NCI-H1436 treated with DMSO at 0.1 percent for 48 hours (cell line): ENCODE results near the gene SGPL1.

Experiments used
- DNase-seq: peaks from one replicate; lab custom pipeline; 2025; lab: John Stamatoyannopoulos, UW

Gene SGPL1

DNA sequence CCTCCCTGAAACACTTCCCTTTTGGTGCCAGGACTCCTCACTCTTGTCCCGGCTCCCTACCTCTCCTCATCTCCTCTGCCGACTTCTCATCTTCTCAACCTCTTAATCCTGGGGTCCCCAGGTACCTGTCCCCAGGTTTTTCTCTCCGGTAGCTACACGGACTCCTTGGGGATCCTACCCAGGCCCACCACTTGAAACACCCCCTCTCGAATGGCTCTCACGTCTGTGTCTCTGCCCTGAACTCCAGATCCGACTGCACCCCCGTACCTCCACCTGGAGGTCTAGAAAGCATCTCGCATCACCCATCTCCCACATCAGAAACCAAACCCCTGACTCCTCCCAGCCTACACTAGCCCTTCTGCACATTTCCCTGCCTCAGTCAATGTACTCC is 35.4 kb upstream of the SGPL1 start:
- no peak for DNase-seq

DNA sequence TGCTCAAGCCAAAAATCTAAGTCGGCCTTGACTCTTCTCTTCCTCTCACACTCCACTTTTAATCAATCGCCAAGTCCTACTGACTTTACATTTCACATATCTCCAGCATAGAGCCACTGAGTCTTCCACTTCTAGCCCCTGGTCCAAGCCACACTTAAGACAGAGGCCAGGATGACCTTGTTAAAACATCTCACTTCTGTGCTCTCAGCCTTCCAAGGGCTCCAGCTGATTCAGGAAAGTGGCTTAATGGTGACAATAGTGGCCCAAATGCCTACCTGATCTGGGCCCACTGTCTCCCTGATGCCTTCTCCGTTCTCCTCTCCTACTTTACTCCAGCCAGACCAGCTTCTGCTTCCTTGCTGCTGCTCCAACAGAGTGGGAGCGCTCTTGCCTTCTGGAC is 35.0 kb upstream of the SGPL1 start:
- DNase-seq, result no peak

DNA sequence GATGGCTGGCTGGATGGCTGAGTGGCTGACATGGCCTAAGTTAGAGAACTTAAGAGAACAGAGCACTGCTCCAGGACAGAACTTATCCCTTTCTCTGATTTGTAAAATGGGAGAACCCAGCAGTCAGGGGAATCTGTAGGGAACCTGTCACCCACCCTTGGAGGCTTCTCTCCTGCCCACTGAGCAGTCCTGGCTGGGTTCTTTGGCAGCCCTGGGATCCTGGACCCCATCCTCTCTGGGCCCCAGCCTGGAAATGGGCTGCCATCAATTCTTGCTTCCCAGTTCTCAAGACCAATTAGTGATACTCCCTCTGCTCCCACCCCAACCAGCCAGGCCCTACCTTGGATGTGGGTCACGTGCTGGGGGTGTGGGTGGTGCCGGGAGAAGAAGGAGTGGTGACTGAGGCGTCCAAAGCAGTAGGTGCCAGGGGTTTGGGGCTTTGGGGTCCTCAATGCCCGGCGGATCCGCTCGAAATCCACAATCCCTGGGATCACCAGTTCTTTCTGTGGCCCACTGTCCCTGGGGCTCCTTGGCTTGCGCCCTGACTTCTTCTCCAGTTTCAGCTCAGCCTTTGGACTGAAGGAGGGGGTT is 34.2 kb upstream of the SGPL1 start:
- no peak for DNase-seq

DNA sequence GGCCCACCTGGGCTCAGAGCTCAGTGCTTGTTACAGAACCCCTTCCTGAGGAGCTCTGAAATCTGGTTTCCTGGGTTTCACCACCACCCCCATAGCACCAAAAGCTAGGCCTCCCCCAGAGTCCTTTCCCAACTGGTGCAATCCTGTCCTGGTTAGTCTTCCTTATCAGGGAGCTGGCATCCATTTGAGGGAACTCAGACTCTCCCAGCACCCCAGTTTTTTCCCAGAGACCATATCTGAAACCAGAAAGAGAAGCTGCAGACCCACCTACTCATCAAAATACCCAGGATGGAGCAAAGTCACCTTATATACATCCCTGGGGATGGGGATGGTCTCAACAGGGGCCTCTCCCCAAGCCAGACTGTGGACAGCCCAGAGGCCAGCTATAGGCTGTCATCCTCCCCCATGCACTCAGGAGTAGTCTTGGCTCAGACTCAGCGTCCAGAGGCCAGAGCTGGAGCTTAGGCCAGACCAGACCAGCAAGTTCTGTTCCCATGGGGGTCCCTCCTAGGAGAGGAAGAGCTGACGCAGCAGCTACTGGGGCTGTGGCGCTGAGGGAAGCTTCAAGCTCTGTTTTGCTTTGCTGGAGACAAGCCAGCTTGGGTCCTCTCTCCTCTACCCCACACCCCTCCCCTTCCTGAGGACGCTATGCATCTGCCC is 33.5 kb upstream of the SGPL1 start:
- DNase-seq, result no peak

DNA sequence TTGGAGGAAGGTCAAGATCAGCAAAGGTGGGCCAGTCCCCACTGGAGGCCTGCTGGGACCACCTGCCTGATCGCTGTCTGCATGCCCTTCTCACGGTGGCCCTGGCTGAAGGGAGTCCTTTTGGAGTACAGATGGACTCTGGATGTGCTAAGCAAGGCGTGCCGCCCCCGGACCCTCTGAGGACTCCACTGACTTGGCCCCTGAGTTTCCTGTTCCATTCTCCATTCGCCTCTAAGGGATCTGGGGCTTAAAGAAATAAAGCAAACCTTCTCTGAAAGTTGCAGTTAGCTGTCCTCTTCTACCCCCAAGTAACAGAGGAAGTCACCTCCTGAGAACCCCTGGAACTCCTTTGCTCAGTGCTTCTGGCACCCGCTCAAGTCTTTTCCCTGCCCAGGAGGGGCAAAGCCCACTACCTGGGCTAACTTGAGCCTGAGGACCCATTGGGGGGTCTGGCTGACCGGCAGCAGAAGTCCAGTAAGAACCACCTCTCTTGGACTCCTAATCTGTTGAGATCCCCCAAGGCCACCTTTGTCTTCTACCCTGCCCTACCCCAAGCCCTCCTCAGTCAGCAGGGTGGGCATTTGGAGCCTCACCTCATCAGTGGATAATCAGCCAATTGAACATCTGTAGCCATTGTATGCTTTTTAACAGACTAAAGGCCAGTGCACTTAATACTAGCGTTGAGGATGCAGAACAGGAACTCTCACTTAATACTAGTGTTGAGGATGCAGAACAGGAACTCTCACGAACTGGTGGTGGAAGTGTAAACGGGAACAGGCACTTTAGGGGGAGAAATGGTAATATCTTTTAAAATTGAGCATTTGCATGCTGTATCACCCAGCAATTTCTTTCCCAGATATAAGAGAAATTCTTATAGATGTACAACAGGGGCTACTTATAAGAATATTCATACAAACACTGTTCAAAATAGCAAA is 32.7 kb upstream of the SGPL1 start:
- no peak for DNase-seq

DNA sequence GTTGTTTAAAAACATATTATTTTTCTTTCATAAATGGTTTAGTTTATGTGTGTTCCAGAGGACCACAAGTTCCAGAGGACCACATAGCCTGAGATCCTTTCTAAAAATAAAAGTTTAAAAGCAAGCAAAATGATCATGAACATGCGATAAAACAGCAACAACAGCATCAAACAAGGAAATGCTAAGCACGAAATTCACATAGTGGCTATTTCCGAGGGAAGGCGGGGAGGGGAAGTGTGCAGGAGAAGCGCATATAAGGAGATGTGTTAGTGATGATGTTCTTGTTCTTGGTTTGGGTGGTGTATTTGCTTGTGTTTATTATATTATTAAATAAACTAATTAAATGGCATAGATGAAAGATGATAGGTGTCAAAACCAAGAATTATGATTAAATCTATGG is 31.7 kb upstream of the SGPL1 start:
- DNase-seq, result no peak

DNA sequence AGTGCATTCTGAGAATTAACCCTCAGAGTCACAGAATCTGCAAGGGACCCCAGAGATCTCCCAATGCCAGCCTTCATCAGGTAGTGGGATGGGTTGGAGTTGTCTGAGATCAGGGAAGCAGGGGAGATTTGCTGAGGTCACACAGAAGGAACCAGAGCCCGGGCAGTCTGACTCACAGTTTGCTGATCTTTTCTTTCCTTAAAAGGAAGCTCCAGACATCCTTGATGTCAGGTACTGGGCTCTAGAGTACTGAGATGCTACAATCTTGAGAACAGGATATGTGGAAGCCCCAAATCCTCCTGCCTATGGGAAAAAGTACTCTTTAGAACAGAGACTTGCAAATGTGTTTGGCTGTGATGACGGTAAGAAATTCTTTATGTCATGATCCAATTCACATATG is 31.3 kb upstream of the SGPL1 start:
- no peak for DNase-seq

DNA sequence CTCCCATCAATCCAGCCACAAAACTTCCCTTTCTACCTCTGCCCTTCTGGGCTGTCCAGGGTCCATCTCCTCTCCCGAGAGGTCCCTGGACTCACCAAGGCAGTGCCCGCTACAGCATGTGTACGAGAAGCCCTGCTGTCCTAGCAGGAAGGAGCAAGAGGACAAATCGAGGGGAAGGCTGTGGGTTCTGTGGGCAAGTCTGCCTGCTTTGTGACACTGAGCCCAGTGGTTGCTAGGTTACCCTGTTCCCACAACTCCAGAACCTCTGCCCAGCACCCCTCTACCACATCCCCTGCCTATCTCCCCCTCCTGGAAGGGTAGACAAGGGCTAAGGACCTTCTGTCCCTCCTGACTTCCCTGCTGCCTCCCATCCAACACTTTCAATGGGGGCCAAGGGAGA is 30.6 kb upstream of the SGPL1 start, which contains the start of gene TBATA:
Gene TBATA, minus strand, starts transcription at position 188 of the 400 bp plus-strand sequence. CDS start 1,998 bp downstream, outside the sequence.
- DNase-seq, result no peak

DNA sequence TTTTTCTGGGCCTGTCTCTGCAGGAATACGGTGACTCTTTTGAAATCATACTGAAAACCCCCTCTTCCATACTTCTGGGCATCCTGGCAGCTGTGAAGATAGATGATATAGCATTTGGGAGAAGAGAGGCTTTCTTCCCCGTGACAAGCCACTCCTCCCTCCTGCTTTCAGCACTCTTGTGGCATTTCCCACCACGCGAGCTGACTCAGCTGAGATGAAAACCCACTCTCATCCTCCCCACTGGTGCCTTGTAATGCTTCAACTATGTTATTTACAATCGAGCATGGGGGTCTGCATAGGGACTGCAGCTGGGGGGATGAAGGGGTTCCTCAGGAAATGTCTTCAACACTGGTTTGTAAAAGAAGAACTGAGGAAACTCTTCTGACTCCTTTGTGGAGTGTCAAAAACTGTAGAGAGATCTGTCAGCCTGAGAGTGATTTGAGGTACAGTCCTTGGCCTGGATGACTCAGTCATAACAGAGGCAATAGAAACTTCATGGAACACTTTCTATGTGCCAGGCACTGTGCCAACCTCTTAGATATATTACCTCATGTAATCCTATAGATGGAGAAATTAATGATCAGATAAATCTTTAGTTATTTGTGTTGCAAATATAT is 28.8 kb upstream of the SGPL1 start:
- no peak for DNase-seq

DNA sequence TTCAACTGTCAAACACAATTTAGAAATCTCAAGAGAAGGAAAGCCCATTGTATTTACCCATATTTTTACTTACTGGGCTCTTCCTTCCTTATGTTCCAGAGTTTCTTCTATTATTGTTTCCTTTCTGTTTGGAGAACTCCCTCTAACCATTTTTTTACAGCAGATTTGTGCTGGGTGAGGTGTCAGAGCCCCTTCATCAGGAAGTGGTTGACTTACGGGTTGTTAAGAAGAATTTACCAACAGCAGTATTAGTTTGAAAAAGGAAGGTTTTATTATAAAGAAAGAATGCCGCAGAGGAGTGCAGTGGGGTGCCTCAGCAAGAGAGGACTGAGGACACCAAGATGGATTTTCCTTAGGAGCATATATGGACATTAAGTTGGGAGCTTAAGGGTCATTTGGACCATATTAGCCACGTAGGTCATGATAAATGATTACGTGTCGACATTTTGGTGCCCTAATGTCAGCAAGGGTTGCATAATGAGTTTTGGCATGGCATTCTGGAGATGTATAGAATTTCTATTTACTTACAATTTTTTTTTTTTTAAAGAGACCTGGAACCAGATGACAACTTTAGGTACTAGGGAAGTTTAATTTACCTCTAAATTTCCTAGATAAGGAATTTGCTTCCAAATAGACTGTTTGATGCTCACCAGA is 24.2 kb upstream of the SGPL1 start:
- DNase-seq, result no peak

DNA sequence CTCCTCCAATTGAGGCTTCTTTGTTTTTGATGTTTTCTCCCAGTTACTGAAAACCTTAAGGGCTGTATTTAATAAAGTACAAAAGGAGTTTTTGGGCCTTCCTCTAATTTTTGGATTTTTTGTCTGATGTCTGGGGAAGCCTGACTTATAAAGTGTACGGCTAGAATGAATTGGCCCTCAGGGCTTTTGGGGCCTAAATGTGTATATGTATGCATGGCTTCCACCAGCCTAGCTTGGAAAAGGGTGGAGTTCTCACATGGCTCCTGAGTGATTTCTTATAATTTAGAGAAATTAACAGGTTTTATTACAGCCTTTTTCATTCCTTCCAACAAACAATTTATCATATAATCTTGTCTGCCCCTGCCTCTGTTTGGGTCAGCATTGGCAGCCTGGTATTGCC is 20.1 kb upstream of the SGPL1 start:
- DNase-seq, result no peak

DNA sequence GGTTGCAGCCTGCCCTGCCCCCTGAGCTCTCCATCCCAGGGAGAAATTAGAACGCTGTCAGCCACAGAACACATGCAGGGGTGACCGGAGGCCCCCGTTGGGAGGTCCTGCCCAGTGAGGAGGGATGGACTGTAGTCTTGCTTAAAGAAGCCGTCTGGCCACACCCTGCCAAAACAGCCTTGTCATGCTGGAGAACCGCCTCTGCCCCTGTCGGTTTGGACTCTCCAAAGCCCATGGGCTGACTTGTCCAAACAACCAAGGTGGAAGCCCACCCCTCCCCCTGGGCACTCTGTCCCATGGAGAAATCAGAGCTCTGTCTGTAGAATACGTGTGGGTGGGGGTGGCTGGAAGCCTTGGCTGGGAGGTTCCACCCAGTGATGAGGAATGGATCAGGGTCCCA is 17.9 kb upstream of the SGPL1 start:
- DNase-seq, result no peak

DNA sequence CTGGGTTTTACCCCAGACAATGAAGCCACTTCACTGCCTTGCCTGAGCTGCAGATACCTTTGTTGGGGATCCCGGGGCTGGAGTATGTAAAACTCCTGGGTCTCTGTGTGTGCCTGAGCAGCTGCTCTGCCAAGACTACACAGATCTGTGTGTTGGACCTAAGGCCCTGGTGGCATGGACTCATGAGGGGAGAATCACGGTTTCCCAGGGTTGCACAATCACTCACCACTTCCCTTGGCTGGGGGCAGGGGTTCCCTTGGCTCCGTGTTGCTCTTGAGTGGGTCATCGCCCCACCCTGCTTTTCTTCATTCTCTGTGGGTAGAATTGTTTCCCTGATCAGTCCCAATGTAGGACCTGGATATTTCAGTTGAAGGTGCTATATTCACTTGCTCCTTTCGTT is 16.6 kb upstream of the SGPL1 start:
- DNase-seq, result no peak

DNA sequence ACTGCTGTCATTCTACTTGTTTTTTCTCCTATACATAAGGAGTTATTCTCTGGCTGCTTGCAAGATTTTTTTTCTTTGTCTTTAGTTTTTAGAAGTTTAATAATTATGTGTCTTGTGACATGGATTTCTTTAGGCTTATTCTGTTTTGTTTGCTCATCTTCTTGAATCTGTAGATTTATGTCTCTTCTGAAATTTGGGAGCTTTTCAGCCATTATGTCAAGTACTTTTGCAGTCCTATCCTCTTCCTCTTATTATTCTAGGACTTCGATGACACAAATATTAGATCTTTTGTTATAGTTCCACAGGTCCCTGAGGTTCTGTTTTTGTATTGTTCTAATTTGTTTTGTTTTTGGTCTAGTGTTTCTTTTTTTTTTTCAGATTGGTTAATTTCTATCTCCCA is 13.9 kb upstream of the SGPL1 start:
- DNase-seq, result no peak

DNA sequence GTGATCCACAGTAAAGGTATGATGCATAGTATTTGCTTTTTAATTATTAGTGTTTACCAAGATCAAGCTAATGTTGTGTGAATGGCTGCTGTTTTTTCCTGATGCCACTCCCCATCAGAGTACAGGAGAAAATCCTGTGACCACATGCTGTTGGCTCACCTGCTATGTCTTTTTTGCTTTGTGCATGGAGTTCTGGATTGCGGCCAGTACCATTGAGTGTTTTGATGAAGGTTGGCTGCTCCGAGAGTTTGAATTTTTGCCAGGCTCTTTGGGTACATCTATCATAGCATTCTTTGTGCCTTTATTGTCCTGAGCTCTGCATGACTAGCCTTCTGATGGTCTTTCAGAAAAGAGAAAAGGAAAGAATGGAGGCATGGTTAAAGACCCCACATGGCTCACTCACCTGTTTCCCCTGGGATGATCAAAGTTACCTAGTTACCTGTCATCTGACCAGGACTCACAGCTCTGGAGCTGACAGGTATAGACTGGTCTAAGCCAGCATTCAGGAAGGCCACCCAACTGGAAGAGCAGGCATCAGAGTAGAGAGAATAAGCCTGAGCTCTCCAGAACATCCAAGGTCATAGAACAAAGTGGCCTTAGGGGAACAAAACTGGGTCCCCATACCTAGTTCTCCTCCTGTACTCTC is 11.8 kb upstream of the SGPL1 start:
- DNase-seq, result no peak

DNA sequence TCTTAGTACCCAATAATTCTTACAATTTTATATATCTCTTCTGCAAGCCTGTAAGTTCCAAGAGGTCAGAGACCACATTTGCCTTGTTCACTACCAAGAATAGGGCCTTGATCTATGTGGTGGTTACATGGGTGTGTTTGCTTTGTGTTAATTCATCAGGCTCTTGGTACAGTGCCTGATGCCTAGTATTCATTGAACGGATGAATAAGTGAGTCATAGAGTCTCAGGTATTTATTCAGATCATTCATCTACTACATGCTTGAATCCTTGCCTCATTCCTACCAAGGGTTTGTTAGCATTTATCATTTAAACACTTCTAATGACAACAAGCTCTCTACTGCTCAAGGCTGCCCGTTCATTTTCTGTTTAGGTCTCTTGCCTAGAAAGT is 11.3 kb upstream of the SGPL1 start:
- no peak for DNase-seq

DNA sequence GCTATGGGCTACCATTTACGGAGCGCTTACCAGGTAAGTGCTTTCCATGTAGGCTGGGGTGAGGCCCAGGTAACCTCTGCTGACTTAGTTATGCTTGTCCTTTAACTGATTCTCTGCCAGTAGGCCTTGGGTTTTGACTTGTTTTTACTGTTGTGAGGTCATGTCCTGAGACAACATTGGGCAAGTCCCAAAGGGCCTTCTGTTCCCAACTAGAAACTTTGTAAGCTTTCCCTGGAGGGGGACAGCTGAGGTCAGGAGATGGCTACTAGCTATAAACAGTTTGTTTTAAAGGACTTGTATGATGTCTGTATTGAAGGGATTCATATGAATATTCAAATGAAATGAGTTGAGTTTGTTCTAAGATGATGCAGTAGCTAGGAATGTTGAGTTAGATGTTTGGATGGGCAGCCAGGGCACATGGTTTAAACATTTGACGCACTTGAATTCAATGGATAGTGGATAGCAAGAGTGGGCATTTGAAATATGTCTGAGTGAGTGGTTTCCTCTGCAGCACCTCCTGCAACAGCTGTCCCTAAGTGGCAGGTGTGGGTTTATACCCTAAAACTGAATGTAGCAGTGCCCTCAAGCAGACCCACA is 10.0 kb upstream of the SGPL1 start:
- no peak for DNase-seq

DNA sequence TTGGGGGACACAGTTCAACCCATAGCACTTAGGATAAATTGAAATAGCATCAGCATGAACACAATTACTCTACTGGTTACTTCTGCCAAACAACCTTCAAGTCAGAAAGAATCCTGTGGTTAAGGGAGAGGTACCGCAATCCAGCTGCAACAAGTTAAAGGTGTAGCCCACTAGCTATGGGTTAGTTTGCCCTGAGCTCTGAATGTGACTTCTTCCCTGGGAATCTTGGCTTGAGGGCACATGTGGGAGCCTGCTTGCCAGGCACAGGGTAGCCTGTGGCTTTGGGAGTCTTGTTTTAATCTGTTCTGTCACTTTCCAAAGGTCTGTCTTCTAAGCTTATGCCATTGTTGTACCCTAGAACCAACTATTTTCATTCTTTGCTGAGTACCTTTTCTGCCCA is 8.9 kb upstream of the SGPL1 start:
- DNase-seq, result no peak

DNA sequence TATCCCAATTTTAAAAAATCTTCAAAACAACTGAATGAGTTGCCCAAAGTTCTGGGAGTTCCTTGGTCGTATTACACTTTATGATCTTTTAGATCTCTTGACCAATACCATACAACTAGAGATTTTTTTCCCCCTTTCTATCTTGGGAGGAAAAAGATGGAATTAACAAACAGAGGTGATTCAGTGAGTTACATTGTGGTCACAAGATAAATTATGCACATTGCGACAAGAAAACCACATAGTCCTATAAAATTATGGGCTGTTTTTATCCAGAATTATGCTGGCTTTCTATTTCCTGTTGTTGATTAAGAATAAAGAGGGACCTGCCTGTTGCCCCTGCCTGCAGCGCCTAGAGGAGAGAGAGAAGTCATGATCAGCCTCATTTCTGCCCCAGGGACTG is 8.2 kb upstream of the SGPL1 start:
- no peak for DNase-seq

DNA sequence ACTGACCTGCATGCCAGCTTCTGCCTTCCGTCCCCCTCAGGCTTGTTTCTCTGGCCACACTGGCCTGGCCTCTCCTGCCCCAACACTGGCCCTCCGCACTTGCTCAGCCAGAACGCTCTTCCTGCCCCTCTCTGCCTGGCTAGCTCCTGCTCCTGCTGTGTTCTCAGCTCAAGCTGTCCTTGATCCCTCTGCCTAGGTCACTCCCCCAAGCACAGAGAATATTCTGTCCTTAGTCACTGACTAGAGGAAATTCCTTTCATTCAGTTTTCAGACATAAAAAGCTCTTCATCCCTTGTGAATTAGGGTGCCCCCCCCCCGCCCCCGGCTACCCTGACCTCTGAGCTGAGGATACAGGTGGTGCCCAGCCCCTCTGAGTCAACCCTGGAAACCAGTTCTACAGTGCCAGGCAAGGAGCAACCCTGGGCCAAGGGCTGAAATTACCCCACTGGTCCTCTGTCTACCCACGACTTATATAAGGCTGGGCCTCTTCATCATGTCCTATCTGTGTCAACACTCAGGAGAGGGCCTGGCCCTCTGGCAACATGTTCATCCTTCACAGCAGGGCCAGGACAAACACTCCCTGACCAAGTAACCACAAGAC is 6.6 kb upstream of the SGPL1 start:
- no peak for DNase-seq

DNA sequence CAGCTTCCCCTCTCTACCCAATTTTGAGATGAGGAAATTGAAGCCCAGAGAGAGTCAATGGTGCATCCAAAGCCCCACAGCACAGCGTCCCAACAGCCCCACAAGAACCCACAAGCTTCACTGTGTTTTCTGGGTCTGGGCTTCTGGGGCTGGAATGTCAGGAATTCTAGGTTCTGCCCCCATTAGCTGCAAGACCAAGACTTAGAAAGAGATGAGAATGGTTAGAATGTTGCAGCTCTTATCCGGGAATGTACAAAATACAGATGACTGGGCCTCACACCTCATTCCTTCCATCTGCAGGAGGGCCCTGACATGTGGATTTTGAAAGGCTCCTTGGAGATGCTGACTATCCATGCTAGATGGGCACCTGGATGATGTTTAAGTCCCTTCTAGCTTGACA is 6.0 kb upstream of the SGPL1 start:
- DNase-seq, result no peak
